H9 (cell line): ENCODE data around the gene HLA-DQB1. TPM values are rescaled to one million over a fixed set of nuclear protein-coding genes. Genes with fewer than 3 reads are reported as not detected.

ENCODE experiments used
- DNase-seq: peaks from one replicate; pipeline ENCODE4 v3.0.0-alpha.2; 2017
- H2AFZ ChIP-seq: one replicate; pipeline ENCODE4 v1.6.1; 2013; ENCODE audit warnings: mild to moderate bottlenecking, low read length, control low read depth, moderate library complexity
- H2AK5ac ChIP-seq: 2 replicates; pipeline ENCODE4 v1.6.1; 2013; ENCODE audit warnings: low read length, control low read depth, mixed read lengths; ENCODE audit not compliant: insufficient read length
- H2BK120ac ChIP-seq: one replicate; pipeline ENCODE4 v1.6.1; 2013; ENCODE audit warnings: low read depth, mild to moderate bottlenecking, low read length, control low read depth, inconsistent platforms; ENCODE audit not compliant: poor library complexity, severe bottlenecking
- H2BK12ac ChIP-seq: 2 replicates; pipeline ENCODE4 v1.6.1; 2013; ENCODE audit warnings: low read length, control low read depth, mixed read lengths, low read depth; ENCODE audit not compliant: insufficient read length
- H2BK15ac ChIP-seq: 2 replicates; pipeline ENCODE4 v1.6.1; 2013; ENCODE audit warnings: low read depth, low read length, control low read depth
- H2BK20ac ChIP-seq: one replicate; pipeline ENCODE4 v1.6.1; 2013; ENCODE audit warnings: low read depth, mild to moderate bottlenecking, low read length, control low read depth, inconsistent platforms; ENCODE audit not compliant: poor library complexity, severe bottlenecking
- H2BK5ac ChIP-seq: 2 replicates; pipeline ENCODE4 v1.6.1; 2013; ENCODE audit warnings: low read length, control low read depth, mixed read lengths; ENCODE audit not compliant: insufficient read length
- H3K14ac ChIP-seq: 2 replicates; pipeline ENCODE4 v1.6.1; 2013; ENCODE audit warnings: low read length, control low read depth; ENCODE audit not compliant: insufficient read depth
- H3K18ac ChIP-seq: 2 replicates; pipeline ENCODE4 v1.6.1; 2013; ENCODE audit warnings: low read depth, mild to moderate bottlenecking, mixed read lengths, low read length, control low read depth; ENCODE audit not compliant: insufficient read length
- H3K23ac ChIP-seq: 2 replicates; pipeline ENCODE4 v1.6.1; 2013; ENCODE audit warnings: low read length, control low read depth, mixed read lengths, low read depth; ENCODE audit not compliant: insufficient read length
- H3K23me2 ChIP-seq: 2 replicates; pipeline ENCODE4 v1.6.1; 2013; ENCODE audit warnings: low read depth, mild to moderate bottlenecking, mixed read lengths, low read length, control low read depth; ENCODE audit not compliant: insufficient read length, poor library complexity, severe bottlenecking
- H3K27ac ChIP-seq: 2 replicates; pipeline ENCODE4 v1.5.1; 2013; ENCODE audit warnings: low read length, control low read depth, mixed read lengths, low read depth; ENCODE audit not compliant: insufficient read length
- H3K27me3 ChIP-seq: 2 replicates; pipeline ENCODE4 v1.6.1; 2013; ENCODE audit warnings: low read length, control low read depth, inconsistent platforms; ENCODE audit not compliant: insufficient read depth
- H3K4ac ChIP-seq: 2 replicates; pipeline ENCODE4 v1.6.1; 2013; ENCODE audit warnings: low read depth, mild to moderate bottlenecking, control low read depth, inconsistent platforms, low read length, moderate library complexity
- H3K4me1 ChIP-seq: 2 replicates; pipeline ENCODE4 v1.6.1; 2013; ENCODE audit warnings: low read length, control low read depth, inconsistent platforms; ENCODE audit not compliant: insufficient read depth
- H3K4me2 ChIP-seq: 2 replicates; pipeline ENCODE4 v1.6.1; 2013; ENCODE audit warnings: low read length, control low read depth, mixed read lengths; ENCODE audit not compliant: insufficient read length, insufficient read depth
- H3K56ac ChIP-seq: 2 replicates; pipeline ENCODE4 v1.6.1; 2013; ENCODE audit warnings: low read depth, mild to moderate bottlenecking, mixed read lengths, low read length, control low read depth; ENCODE audit not compliant: insufficient read length
- H3K79me1 ChIP-seq: 2 replicates; pipeline ENCODE4 v1.6.1; 2013; ENCODE audit warnings: low read depth, mild to moderate bottlenecking, moderate library complexity, low read length, control low read depth, inconsistent platforms; ENCODE audit not compliant: insufficient read depth, poor library complexity, severe bottlenecking
- H3K79me2 ChIP-seq: 2 replicates; pipeline ENCODE4 v1.6.1; 2013; ENCODE audit warnings: low read length, control low read depth, inconsistent platforms; ENCODE audit not compliant: insufficient read depth
- H3K9ac ChIP-seq: 2 replicates; pipeline ENCODE4 v1.6.1; 2013; ENCODE audit warnings: low read length, control low read depth, mixed read lengths; ENCODE audit not compliant: insufficient read length; ENCODE audit errors: extremely low read depth
- H3K9me3 ChIP-seq: one replicate; pipeline ENCODE4 v1.6.1; 2013; ENCODE audit warnings: low read depth, low read length, inconsistent platforms; ENCODE audit not compliant: control insufficient read depth
- H3T11ph ChIP-seq: one replicate; pipeline ENCODE4 v1.6.1; 2013; ENCODE audit warnings: mild to moderate bottlenecking, low read length, control low read depth, inconsistent platforms
- H4K20me1 ChIP-seq: one replicate; pipeline ENCODE4 v1.6.1; 2013; ENCODE audit not compliant: control insufficient read depth, insufficient read length, insufficient read depth
- H4K5ac ChIP-seq: 2 replicates; pipeline ENCODE4 v1.6.1; 2013; ENCODE audit warnings: low read depth, mild to moderate bottlenecking, mixed read lengths, low read length, control low read depth; ENCODE audit not compliant: insufficient read length
- H4K8ac ChIP-seq: replicated peaks from 2 replicates; pipeline ENCODE4 v1.6.1; 2013; ENCODE audit warnings: low read length, control low read depth, mixed read lengths, low read depth; ENCODE audit not compliant: insufficient read length
- H4K91ac ChIP-seq: 2 replicates; pipeline ENCODE4 v1.6.1; 2013; ENCODE audit warnings: low read depth, mild to moderate bottlenecking, moderate library complexity, mixed read lengths, low read length, control low read depth; ENCODE audit not compliant: insufficient read length
- H3K27ac Mint-ChIP-seq, 3 experiments: 2 replicates in 2 of 3; 3 replicates in 1 of 3; pipeline ENCODE4 v1.8.0; 2020 to 2021; ENCODE audit warnings: mixed read lengths in 3 of 3, mild to moderate bottlenecking in 1 of 3, moderate library complexity in 1 of 3
- H3K27me3 Mint-ChIP-seq: 2 replicates; pipeline ENCODE4 v1.8.0; 2021; ENCODE audit warnings: low read depth, mild to moderate bottlenecking, moderate library complexity, mixed read lengths
- H3K36me3 Mint-ChIP-seq, 3 experiments: 2 replicates in 2 of 3; 3 replicates in 1 of 3; pipeline ENCODE4 v1.8.0; 2020 to 2021; ENCODE audit warnings: low read depth in 3 of 3, mixed read lengths in 3 of 3; ENCODE audit not compliant: insufficient read depth in 1 of 3
- H3K4me1 Mint-ChIP-seq, 2 experiments: 2 replicates each; pipeline ENCODE4 v1.8.0; 2020; ENCODE audit warnings: mixed read lengths in 2 of 2
- H3K4me3 Mint-ChIP-seq, 2 experiments: 2 replicates in 1 of 2; 3 replicates in 1 of 2; pipeline ENCODE4 v1.8.0; 2020 to 2021; ENCODE audit warnings: mild to moderate bottlenecking in 2 of 2, mixed read lengths in 2 of 2, moderate library complexity in 1 of 2
- H3K9me3 Mint-ChIP-seq, 2 experiments: 2 replicates in 1 of 2; 3 replicates in 1 of 2; pipeline ENCODE4 v1.8.0; 2020; ENCODE audit warnings: mild to moderate bottlenecking in 2 of 2, mixed read lengths in 2 of 2, moderate library complexity in 1 of 2
- CTCF ChIP-seq: fragments of 200-600 bp; sonication (generic); conservative IDR thresholded peaks from 3 replicates; pipeline ENCODE4 v1.8.0; 2021; ENCODE audit warnings: antibody characterized with exemption, mild to moderate bottlenecking
- WGBS: extraction: QIAGEN DNeasy Blood & Tissue Kit; methylation state at CpG from one replicate; pipeline ENCODE4 v1.1.7; 2013; ENCODE audit warnings: missing lambda C conversion rate, low lambda C conversion rate, mixed read lengths; ENCODE audit not compliant: insufficient read length; ENCODE audit errors: extremely low coverage; 5-methylcytosine and 5-hydroxymethylcytosine counted together
- total RNA-seq: library from RNA; stranded (reverse); gene quantifications from 2 replicates; pipeline ENCODE4 v1.2.1, GENCODE V29; 2021

The HLA-DQB1 gene
- total RNA-seq, 1 experiment from 2014 or later, result 41.0 TPM

- no peak overlapping the region for H2BK20ac ChIP-seq
- H3K56ac ChIP-seq, result no peak overlapping the region
- H2AFZ ChIP-seq, result peak overlapping the region; percentile 75
- Mint-ChIP-seq H3K4me3 (no peak overlapping the region), H3K27ac (no peak overlapping the region), H3K27me3 (no peaks in the 10 kb centered on the region), H3K9me3 (no peaks in the 10 kb centered on the region), H3K4me1 (peaks cover 6 to 12% of the 10 kb centered on the region in 2 experiments), H3K36me3 (no peaks in the 10 kb centered on the region)
- H3K79me1 ChIP-seq, result no peaks in the 10 kb centered on the region
- no peaks in the 10 kb centered on the region for H3K23me2 ChIP-seq
- H3K23ac ChIP-seq, result no peak overlapping the region
- H4K91ac ChIP-seq, result no peak overlapping the region
- no peaks in the 10 kb centered on the region for H3K9me3 ChIP-seq
- peak overlapping the region; percentile 70 for H3T11ph ChIP-seq
- H3K4ac ChIP-seq, result no peak overlapping the region; the same call in 1 of the 2 replicates
- no peak overlapping the region for H2BK15ac ChIP-seq
- H3K4me1 ChIP-seq, result peaks cover 2% of the 10 kb centered on the region; the same call in 1 of the 2 replicates
- peak overlapping the region; percentile 80 for H3K18ac ChIP-seq
- no peak overlapping the region for H3K9ac ChIP-seq
- H4K20me1 ChIP-seq, result no peaks in the 10 kb centered on the region
- peak overlapping the region; percentile 17 for H3K4me2 ChIP-seq
- WGBS, result 100% methylated on average over 1 of the region's 8 CpGs
- peak overlapping the region; percentile 41 for H2BK5ac ChIP-seq
- H3K79me2 ChIP-seq, result no peaks in the 10 kb centered on the region
- no peak overlapping the region for H4K5ac ChIP-seq
- no peak overlapping the region for H2AK5ac ChIP-seq
- H3K14ac ChIP-seq, result peak overlapping the region; percentile 31; the same call in 1 of the 2 replicates
- no peak overlapping the region for H3K27ac ChIP-seq
- peak overlapping the region; percentile 77 for H2BK12ac ChIP-seq
- peak; percentile 95 for DNase-seq
- no peak for TF ChIP-seq CTCF
- H4K8ac ChIP-seq, result no peak overlapping the region
- H3K27me3 ChIP-seq, result no peaks in the 10 kb centered on the region
- H2BK120ac ChIP-seq, result no peak overlapping the region
Measured at GRCh38 chr6:32609731-32610640, 56.5 kb downstream of the HLA-DQB1 start.

Other genes with a start within 250 kb of the HLA-DQB1 start
- 2.8 and 3.1 TPM in 2 replicates for gene HLA-DRA, start 226.8 kb downstream of the HLA-DQB1 start, total RNA-seq
- 3.3 and 4.2 TPM in 2 replicates for gene HLA-DRB5, start 136.4 kb downstream of the HLA-DQB1 start, total RNA-seq
- gene HLA-DRB1, start 76.8 kb downstream of the HLA-DQB1 start, total RNA-seq, result 24.7 and 25.9 TPM in 2 replicates
- 0.68 and 1.7 TPM in 2 replicates for gene HLA-DQA1, start 29.3 kb downstream of the HLA-DQB1 start, total RNA-seq
- gene HLA-DQA2, start 74.7 kb upstream of the HLA-DQB1 start, total RNA-seq, result not detected in 2 replicates
- not detected in 2 replicates for gene HLA-DQB2, start 96.9 kb upstream of the HLA-DQB1 start, total RNA-seq
- 0.20 TPM in 1 of 2 replicates, not detected in the other for gene HLA-DOB, start 150.3 kb upstream of the HLA-DQB1 start, total RNA-seq
- gene TAP2, start 172.1 kb upstream of the HLA-DQB1 start, total RNA-seq, result 16.3 and 20.3 TPM in 2 replicates
- gene PSMB8, start 177.4 kb upstream of the HLA-DQB1 start, total RNA-seq, result 17.6 and 19.1 TPM in 2 replicates
- 12.1 and 12.7 TPM in 2 replicates for gene TAP1, start 187.0 kb upstream of the HLA-DQB1 start, total RNA-seq
- 3.2 and 3.5 TPM in 2 replicates for gene PSMB9, start 187.5 kb upstream of the HLA-DQB1 start, total RNA-seq